ENCODE data around the gene EML4. TPM values are rescaled to one million over a fixed set of nuclear protein-coding genes. Genes with fewer than 3 reads are reported as not detected.

EML4 gene
- total and polyA plus RNA-seq, 2 of the 13 experiments (the other 11 are each of a cell fraction or from before 2014, with no cell fraction given): 243 to 476 TPM

DNA sequence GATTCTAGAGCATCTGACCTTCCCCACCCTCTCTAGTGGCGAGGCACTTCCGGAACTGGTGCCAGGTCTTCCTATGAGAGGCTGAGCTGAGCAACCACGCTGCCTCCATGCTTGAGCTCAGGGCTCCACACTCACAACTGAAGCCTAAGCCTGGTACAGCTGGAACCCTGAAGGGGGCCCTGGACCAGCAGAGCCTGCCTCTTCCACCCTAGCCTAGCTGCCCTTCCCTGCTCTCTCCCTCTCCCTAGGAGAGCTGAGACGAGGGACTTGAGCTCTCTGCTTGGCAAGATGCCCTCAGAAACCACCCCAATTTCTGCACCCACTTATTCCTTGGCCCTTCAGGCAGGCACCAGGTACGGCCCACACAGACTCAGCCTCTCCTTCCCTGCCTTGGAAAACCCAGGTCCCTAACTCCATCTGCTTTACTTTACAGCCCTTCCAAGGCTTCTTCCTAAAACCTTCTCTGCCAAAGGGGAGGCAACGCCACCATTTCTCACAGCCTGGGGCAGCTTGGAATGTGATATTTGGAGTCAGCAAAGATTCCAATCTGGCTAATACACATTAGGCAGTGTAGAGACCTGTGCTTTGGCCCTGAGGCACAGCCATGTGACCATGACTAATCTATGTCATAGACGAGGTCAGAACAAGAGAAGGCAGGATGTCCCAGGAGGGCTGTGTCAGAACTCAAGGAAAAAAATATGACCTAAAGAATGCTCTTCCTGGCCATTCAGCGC, 173.1 kb downstream of the EML4 start (continued):
- TF ChIP-seq, protein P1, sequence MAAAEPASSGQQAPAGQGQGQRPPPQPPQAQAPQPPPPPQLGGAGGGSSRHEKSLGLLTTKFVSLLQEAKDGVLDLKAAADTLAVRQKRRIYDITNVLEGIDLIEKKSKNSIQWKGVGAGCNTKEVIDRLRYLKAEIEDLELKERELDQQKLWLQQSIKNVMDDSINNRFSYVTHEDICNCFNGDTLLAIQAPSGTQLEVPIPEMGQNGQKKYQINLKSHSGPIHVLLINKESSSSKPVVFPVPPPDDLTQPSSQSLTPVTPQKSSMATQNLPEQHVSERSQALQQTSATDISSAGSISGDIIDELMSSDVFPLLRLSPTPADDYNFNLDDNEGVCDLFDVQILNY (CRISPR knock-in tag; conservative IDR thresholded peaks at IDR 0.05): no peak
- TF ChIP-seq ZNF572 (CRISPR knock-in tag; IDR thresholded peaks at IDR 0.05) (no peak), REL (CRISPR knock-in tag; conservative IDR thresholded peaks at IDR 0.05) (no peak), ZNF230 (CRISPR knock-in tag; IDR thresholded peaks at IDR 0.05) (no peak), ZNF766 (CRISPR knock-in tag; IDR thresholded peaks at IDR 0.05; ENCODE audit: borderline replicate concordance) (0 out of 2 replicates have a peak, but pooled peaks have one; percentile 72), ZNF329 (CRISPR knock-in tag; IDR thresholded peaks at IDR 0.05; ENCODE audit: low read depth) (0 out of 2 replicates have a peak, but pooled peaks have one; percentile 16), ZNF564 (CRISPR knock-in tag; IDR thresholded peaks at IDR 0.05) (no peak), REPIN1 (CRISPR knock-in tag; IDR thresholded peaks at IDR 0.05; ENCODE audit: borderline replicate concordance, low read depth) (no peak; the same call in 1 of the 2 replicates), CREB1 (IDR thresholded peaks at IDR 0.05) (peak; percentile 54; the same call in 1 of the 2 replicates), CREB1 (CRISPR knock-in tag; IDR thresholded peaks at IDR 0.05) (no peak), ZNF383 (CRISPR knock-in tag; IDR thresholded peaks at IDR 0.05; ENCODE audit: borderline replicate concordance) (no peak), THAP11 (CRISPR knock-in tag; IDR thresholded peaks at IDR 0.05) (no peak), ZNF616 (CRISPR knock-in tag; IDR thresholded peaks at IDR 0.05; ENCODE audit: low read depth) (no peak), NR2F6 (IDR thresholded peaks at IDR 0.05) (no peak), NR2F6 (CRISPR knock-in tag; IDR thresholded peaks at IDR 0.05) (no peak), HNF4G (IDR thresholded peaks at IDR 0.05; ENCODE audit: borderline replicate concordance, low read depth, low read length) (no peak), HNF4G (CRISPR knock-in tag; IDR thresholded peaks at IDR 0.05; ENCODE audit: borderline replicate concordance, low read depth) (no peak), ZNF460 (CRISPR knock-in tag; IDR thresholded peaks at IDR 0.05; ENCODE audit: borderline replicate concordance) (no peak)
- TF ChIP-seq, protein P2, sequence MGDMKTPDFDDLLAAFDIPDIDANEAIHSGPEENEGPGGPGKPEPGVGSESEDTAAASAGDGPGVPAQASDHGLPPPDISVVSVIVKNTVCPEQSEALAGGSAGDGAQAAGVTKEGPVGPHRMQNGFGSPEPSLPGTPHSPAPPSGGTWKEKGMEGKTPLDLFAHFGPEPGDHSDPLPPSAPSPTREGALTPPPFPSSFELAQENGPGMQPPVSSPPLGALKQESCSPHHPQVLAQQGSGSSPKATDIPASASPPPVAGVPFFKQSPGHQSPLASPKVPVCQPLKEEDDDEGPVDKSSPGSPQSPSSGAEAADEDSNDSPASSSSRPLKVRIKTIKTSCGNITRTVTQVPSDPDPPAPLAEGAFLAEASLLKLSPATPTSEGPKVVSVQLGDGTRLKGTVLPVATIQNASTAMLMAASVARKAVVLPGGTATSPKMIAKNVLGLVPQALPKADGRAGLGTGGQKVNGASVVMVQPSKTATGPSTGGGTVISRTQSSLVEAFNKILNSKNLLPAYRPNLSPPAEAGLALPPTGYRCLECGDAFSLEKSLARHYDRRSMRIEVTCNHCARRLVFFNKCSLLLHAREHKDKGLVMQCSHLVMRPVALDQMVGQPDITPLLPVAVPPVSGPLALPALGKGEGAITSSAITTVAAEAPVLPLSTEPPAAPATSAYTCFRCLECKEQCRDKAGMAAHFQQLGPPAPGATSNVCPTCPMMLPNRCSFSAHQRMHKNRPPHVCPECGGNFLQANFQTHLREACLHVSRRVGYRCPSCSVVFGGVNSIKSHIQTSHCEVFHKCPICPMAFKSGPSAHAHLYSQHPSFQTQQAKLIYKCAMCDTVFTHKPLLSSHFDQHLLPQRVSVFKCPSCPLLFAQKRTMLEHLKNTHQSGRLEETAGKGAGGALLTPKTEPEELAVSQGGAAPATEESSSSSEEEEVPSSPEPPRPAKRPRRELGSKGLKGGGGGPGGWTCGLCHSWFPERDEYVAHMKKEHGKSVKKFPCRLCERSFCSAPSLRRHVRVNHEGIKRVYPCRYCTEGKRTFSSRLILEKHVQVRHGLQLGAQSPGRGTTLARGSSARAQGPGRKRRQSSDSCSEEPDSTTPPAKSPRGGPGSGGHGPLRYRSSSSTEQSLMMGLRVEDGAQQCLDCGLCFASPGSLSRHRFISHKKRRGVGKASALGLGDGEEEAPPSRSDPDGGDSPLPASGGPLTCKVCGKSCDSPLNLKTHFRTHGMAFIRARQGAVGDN (CRISPR knock-in tag; IDR thresholded peaks at IDR 0.05): no peak
- TF ChIP-seq, protein P3, sequence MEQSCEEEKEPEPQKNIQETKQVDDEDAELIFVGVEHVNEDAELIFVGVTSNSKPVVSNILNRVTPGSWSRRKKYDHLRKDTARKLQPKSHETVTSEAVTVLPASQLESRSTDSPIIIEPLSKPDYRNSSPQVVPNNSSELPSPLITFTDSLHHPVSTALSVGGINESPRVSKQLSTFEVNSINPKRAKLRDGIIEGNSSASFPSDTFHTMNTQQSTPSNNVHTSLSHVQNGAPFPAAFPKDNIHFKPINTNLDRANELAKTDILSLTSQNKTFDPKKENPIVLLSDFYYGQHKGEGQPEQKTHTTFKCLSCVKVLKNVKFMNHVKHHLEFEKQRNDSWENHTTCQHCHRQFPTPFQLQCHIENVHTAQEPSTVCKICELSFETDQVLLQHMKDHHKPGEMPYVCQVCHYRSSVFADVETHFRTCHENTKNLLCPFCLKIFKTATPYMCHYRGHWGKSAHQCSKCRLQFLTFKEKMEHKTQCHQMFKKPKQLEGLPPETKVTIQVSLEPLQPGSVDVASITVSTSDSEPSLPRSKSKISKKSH (CRISPR knock-in tag; IDR thresholded peaks at IDR 0.05; ENCODE audit: borderline replicate concordance): no peak
- TF ChIP-seq, protein P4, sequence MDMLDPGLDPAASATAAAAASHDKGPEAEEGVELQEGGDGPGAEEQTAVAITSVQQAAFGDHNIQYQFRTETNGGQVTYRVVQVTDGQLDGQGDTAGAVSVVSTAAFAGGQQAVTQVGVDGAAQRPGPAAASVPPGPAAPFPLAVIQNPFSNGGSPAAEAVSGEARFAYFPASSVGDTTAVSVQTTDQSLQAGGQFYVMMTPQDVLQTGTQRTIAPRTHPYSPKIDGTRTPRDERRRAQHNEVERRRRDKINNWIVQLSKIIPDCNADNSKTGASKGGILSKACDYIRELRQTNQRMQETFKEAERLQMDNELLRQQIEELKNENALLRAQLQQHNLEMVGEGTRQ (IDR thresholded peaks at IDR 0.05; ENCODE audit: low read depth, low read length): peak; percentile 68
- TF ChIP-seq, protein P4 (CRISPR knock-in tag; IDR thresholded peaks at IDR 0.05; ENCODE audit: borderline replicate concordance): peak; percentile 41; the same call in 1 of the 2 replicates

Measured in HepG2 (cell line).